SK-N-SH (cell line): ENCODE data around the gene TEX54. TPM values are rescaled to one million over a fixed set of nuclear protein-coding genes. Genes with fewer than 3 reads are reported as not detected.

Experiments
- CTCF ChIA-PET: fragments of 300-600, 350-600 bp; formaldehyde crosslinking; extraction: SDS; loops from one replicate; lab custom pipeline; 2021; lab: Yijun Ruan, JAX
- POLR2A ChIA-PET: fragments of 350-600 bp; sonication (Branson Sonifier 250); formaldehyde crosslinking; extraction: SDS; loops from one replicate; lab custom pipeline; 2020; ENCODE audit warnings: antibody characterized with exemption, inconsistent platforms; lab: Yijun Ruan, JAX
- DNase-seq: peaks from one replicate; pipeline ENCODE4 v3.0.0; 2012
- H2AFZ ChIP-seq: fragments of 200-600 bp; sonication (generic); 2 replicates; pipeline ENCODE4 v1.8.1; 2016; ENCODE audit warnings: antibody characterized with exemption, mild to moderate bottlenecking, low read depth
- H3F3A ChIP-seq: fragments of 200-600 bp; sonication (generic); replicated peaks from 2 replicates; pipeline ENCODE3; 2016; ENCODE audit warnings: antibody characterized with exemption, mild to moderate bottlenecking; ENCODE audit not compliant: insufficient read depth
- H3K27ac ChIP-seq, 2 experiments: fragments of 200-500 bp in 1 of 2; fragments of 200-600 bp in 1 of 2; sonication (Bioruptor generic) in 1 of 2; sonication (generic), shearing (Covaris generic) in 1 of 2; 2 replicates each; pipeline versions ENCODE4 v1.5.1 to v1.6.1; 2014 to 2016; ENCODE audit warnings: low read depth in 2 of 2, inconsistent platforms in 1 of 2, low read length in 1 of 2, mild to moderate bottlenecking in 1 of 2, mixed read lengths in 1 of 2
- H3K27me3 ChIP-seq: fragments of 200-600 bp; sonication (generic), shearing (Covaris generic); 2 replicates; pipeline ENCODE4 v1.6.1; 2016; ENCODE audit warnings: mixed run types; ENCODE audit not compliant: insufficient read depth
- H3K36me3 ChIP-seq, 2 experiments: fragments of 200-500 bp in 1 of 2; fragments of 200-600 bp in 1 of 2; sonication (Bioruptor generic) in 1 of 2; sonication (generic) in 1 of 2; replicated peaks in 1 of 2; 2 replicates each; pipeline versions ENCODE3 to v1.5.1; 2014 to 2016; ENCODE audit warnings: low read length in 1 of 2, mild to moderate bottlenecking in 1 of 2; ENCODE audit not compliant: insufficient read depth in 2 of 2, control insufficient read depth in 1 of 2
- H3K4me1 ChIP-seq, 2 experiments: fragments of 200-500 bp in 1 of 2; fragments of 200-600 bp in 1 of 2; sonication (Bioruptor generic) in 1 of 2; sonication (generic), shearing (Covaris generic) in 1 of 2; 2 replicates each; pipeline versions ENCODE4 v1.5.1 to v1.6.1; 2014 to 2016; ENCODE audit warnings: low read depth in 1 of 2, low read length in 1 of 2, mixed run types in 1 of 2; ENCODE audit not compliant: insufficient read depth in 2 of 2, control insufficient read depth in 1 of 2
- H3K4me2 ChIP-seq: fragments of 200-600 bp; sonication (generic), shearing (Covaris generic); 2 replicates; pipeline ENCODE4 v1.6.1; 2017; ENCODE audit warnings: mixed run types
- H3K4me3 ChIP-seq, 2 experiments: fragments of 200-500 bp in 1 of 2; fragments of 200-600 bp in 1 of 2; sonication (Bioruptor generic) in 1 of 2; sonication (generic), shearing (Covaris generic) in 1 of 2; 2 replicates each; pipeline versions ENCODE4 v1.5.1 to v1.8.1; 2014 to 2016; ENCODE audit warnings: low read depth in 2 of 2, inconsistent platforms in 1 of 2, low read length in 1 of 2, mild to moderate bottlenecking in 1 of 2, mixed read lengths in 1 of 2, moderate library complexity in 1 of 2
- H3K79me2 ChIP-seq: fragments of 200-600 bp; sonication (generic); 2 replicates; pipeline ENCODE4 v1.8.1; 2017; ENCODE audit warnings: mild to moderate bottlenecking; ENCODE audit not compliant: insufficient read depth
- H3K9ac ChIP-seq: fragments of 200-600 bp; sonication (generic); 2 replicates; pipeline ENCODE4 v1.6.1; 2017; ENCODE audit warnings: mixed run types
- H3K9me2 ChIP-seq: fragments of 200-600 bp; sonication (generic); 2 replicates; pipeline ENCODE4 v1.6.1; 2017; ENCODE audit warnings: mixed run types
- H3K9me3 ChIP-seq: fragments of 200-600 bp; sonication (generic); 2 replicates; pipeline ENCODE4 v1.6.1; 2017; ENCODE audit warnings: mixed run types, mild to moderate bottlenecking, moderate library complexity
- H4K20me1 ChIP-seq: fragments of 200-600 bp; sonication (generic); 2 replicates; pipeline ENCODE4 v1.6.1; 2017; ENCODE audit warnings: mild to moderate bottlenecking, mixed run types; ENCODE audit not compliant: insufficient read depth
- ELF1 ChIP-seq: IDR thresholded peaks from 2 replicates; pipeline ENCODE4 v1.4.0; 2012
- EZH2phosphoT487 ChIP-seq: fragments of 200-600 bp; sonication (generic); IDR thresholded peaks from 2 replicates; pipeline ENCODE4 v1.6.1; 2017; ENCODE audit warnings: low read depth, mixed run types, mild to moderate bottlenecking, antibody characterized with exemption, moderate library complexity, borderline replicate concordance
- FOXJ3 ChIP-seq: sonication (generic); formaldehyde crosslinking; IDR thresholded peaks from 2 replicates; pipeline ENCODE4 v1.5.1; 2020; ENCODE audit warnings: mild to moderate bottlenecking, missing genetic modification reagents
- FOXM1 ChIP-seq: IDR thresholded peaks from 2 replicates; pipeline ENCODE4 v1.4.0; 2012; ENCODE audit warnings: low read depth, mild to moderate bottlenecking
- GABPA ChIP-seq: IDR thresholded peaks from 2 replicates; pipeline ENCODE4 v1.4.0; 2012; ENCODE audit warnings: low read depth, mild to moderate bottlenecking
- GATA2 ChIP-seq: sonication (generic); formaldehyde crosslinking; IDR thresholded peaks from 2 replicates; pipeline ENCODE4 v1.5.0; 2020; ENCODE audit warnings: mild to moderate bottlenecking, missing genetic modification reagents
- MEF2A ChIP-seq: IDR thresholded peaks from 2 replicates; pipeline ENCODE4 v1.4.0; 2012; ENCODE audit warnings: low read depth, borderline replicate concordance
- POLR2AphosphoS5 ChIP-seq: IDR thresholded peaks from 2 replicates; pipeline ENCODE4 v1.6.1; 2012; ENCODE audit warnings: low read depth, low read length
- RAD21 ChIP-seq: IDR thresholded peaks from 2 replicates; pipeline ENCODE4 v1.6.1; 2012; ENCODE audit warnings: mild to moderate bottlenecking, low read length
- RCOR1 ChIP-seq: fragments of 150-350 bp; IDR thresholded peaks from 2 replicates; pipeline ENCODE4 v1.6.1; 2017; ENCODE audit warnings: antibody characterized with exemption, low read length
- RFX5 ChIP-seq: IDR thresholded peaks from 2 replicates; pipeline ENCODE4 v1.6.1; 2012; ENCODE audit warnings: mild to moderate bottlenecking, improper control_type of control experiment, low read length
- SIN3A ChIP-seq: IDR thresholded peaks from 2 replicates; pipeline ENCODE4 v1.6.1; 2012; ENCODE audit warnings: low read depth, mild to moderate bottlenecking, low read length, moderate library complexity, borderline replicate concordance
- SMC3 ChIP-seq: IDR thresholded peaks from 2 replicates; pipeline ENCODE4 v1.6.1; 2012; ENCODE audit warnings: low read depth, low read length, improper control_type of control experiment
- TEAD4 ChIP-seq: IDR thresholded peaks from 2 replicates; pipeline ENCODE4 v1.4.0; 2012; ENCODE audit warnings: mild to moderate bottlenecking, borderline replicate concordance; ENCODE audit not compliant: insufficient read depth
- WGBS: methylation state at CpG from one replicate; pipeline ENCODE4 v1.1.6; 2017; ENCODE audit warnings: low lambda C conversion rate; 5-methylcytosine and 5-hydroxymethylcytosine counted together
- polyA plus RNA-seq, 3 experiments: library from polyadenylated mRNA; depleted of rRNA; stranded (reverse); fragments of >200 nt; gene quantifications; 2 replicates each; pipeline ENCODE4 v1.2.3, GENCODE V29; 2012
- TF ChIP-seq, protein P1 (sequence below): IDR thresholded peaks from 2 replicates; pipeline ENCODE4 v1.6.1; 2012; ENCODE audit warnings: mild to moderate bottlenecking, low read depth, low read length, moderate library complexity
- TF ChIP-seq, protein P2 (sequence below): IDR thresholded peaks from 2 replicates; pipeline ENCODE4; 2012
- TF ChIP-seq, protein P3 (sequence below): fragments of 200-600 bp; sonication (generic); IDR thresholded peaks from 2 replicates; pipeline ENCODE4 v1.6.1; 2017; ENCODE audit warnings: antibody characterized with exemption, mild to moderate bottlenecking, moderate library complexity

TEX54 gene
- polyA plus RNA-seq, 1 of the 3 experiments (the other 2 are of a cell fraction), result not detected

DNA sequence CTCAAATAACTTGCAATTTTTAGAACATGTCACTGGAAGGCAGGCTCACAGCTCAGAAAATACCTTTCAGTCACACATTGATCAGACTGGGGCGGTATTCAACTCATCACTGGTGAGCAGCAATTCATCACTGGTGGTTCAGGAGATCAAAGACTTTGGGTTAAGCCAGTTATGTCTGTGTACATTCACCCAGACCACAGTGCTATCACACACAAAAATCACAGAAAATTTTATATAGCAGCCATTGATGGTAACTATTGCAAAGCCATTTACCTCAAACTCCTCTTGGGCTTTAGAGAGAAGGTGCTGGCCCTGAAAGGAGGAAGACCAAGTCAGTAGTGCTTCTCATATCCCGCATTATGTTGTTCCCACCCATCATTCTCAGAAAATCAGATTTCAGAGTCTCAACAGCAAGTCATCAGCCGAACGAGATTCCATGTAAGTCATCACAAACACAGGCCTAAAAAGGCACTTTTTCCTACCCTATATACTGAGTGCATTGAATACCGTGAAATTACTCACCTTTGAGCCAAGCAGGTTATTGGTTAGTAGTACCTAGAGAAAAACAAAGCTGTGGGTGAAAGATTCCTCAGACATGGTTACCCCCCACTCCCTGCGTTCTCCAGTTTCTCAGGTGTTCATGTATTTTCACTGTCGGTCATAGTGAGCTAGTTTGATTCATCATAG, 20.8 kb upstream of the TEX54 start:
- Histone ChIP-seq H3K9me2 (no peaks in the 10 kb centered on the region), H3K4me3 (peak overlapping the region; percentile 90 to 94), H3K36me3 (peaks cover 34 to 38% of the 10 kb centered on the region in 2 experiments), H3K27me3 (no peaks in the 10 kb centered on the region), H3K27ac (peak overlapping the region; percentile 11 to 58; a peak in 3 of 4 replicates), H3K4me1 (peaks cover 14 to 16% of the 10 kb centered on the region in 2 experiments; a peak in 3 of 4 replicates), H3K79me2 (peaks cover 53% of the 10 kb centered on the region), H3K9me3 (no peaks in the 10 kb centered on the region), H2AFZ (no peak overlapping the region), H4K20me1 (peaks cover 39% of the 10 kb centered on the region), H3K9ac (peak overlapping the region; percentile 92), H3K4me2 (peak overlapping the region; percentile 84), H3F3A (peaks cover 53% of the 10 kb centered on the region)
- ChIA-PET POLR2A (interaction anchor here (0.6 to 9.4 kb wide), 4 partner anchors 13 to 72 kb away, joined by 7 to 146 read pairs (median 28); partner anchors contain the start of genes SLC3A2, TMEM179B and WDR74), CTCF (interaction anchor here (1.1 to 5.2 kb wide), 4 partner anchors 12 to 67 kb away, joined by 3 to 46 read pairs (median 9); partner anchors contain the start of genes SLC3A2, TMEM179B and WDR74)
- WGBS, result 45% methylated on average over 7 of the region's 7 CpGs
- TF ChIP-seq GATA2 (CRISPR knock-in tag) (no peak), SMC3 (no peak), RAD21 (no peak), TEAD4 (no peak), EZH2phosphoT487 (no peak), RCOR1 (no peak)
- TF ChIP-seq, protein P1, sequence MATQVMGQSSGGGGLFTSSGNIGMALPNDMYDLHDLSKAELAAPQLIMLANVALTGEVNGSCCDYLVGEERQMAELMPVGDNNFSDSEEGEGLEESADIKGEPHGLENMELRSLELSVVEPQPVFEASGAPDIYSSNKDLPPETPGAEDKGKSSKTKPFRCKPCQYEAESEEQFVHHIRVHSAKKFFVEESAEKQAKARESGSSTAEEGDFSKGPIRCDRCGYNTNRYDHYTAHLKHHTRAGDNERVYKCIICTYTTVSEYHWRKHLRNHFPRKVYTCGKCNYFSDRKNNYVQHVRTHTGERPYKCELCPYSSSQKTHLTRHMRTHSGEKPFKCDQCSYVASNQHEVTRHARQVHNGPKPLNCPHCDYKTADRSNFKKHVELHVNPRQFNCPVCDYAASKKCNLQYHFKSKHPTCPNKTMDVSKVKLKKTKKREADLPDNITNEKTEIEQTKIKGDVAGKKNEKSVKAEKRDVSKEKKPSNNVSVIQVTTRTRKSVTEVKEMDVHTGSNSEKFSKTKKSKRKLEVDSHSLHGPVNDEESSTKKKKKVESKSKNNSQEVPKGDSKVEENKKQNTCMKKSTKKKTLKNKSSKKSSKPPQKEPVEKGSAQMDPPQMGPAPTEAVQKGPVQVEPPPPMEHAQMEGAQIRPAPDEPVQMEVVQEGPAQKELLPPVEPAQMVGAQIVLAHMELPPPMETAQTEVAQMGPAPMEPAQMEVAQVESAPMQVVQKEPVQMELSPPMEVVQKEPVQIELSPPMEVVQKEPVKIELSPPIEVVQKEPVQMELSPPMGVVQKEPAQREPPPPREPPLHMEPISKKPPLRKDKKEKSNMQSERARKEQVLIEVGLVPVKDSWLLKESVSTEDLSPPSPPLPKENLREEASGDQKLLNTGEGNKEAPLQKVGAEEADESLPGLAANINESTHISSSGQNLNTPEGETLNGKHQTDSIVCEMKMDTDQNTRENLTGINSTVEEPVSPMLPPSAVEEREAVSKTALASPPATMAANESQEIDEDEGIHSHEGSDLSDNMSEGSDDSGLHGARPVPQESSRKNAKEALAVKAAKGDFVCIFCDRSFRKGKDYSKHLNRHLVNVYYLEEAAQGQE, result no peak
- no peak for DNase-seq

DNA sequence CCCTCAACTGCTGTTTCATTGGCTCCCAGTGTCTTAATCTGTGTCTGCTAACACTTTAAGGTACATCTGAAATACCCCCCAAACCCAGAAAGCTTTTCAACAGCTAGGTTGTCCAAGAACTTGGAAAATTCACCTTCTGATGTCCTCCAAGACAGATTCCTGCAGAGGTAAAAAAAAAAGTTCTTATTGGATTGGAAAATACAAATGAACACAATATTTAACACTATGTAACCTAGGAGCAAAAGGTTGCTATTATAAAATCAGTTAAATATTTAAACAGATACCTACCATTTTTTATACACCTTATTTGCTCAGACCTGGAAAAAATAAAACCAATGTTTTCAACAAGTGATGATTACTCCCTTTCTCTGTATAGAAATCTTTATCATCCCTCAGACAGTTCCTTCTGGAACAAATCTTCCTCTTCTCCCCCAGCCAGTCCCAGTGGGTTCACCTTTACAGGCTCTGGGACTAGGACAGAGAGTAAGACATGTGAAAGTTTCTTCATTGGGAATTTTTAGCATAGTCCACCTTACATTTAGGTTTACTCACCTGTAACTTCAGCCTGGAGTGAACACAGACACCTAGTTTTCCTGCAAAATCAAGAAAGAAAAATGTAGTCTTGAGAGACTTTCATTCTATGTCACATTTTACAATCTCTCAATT, 20.0 kb upstream of the TEX54 start:
- peaks cover 46% of the 10 kb centered on the region for H3K79me2 ChIP-seq
- peak overlapping the region; percentile 84 for H3K4me2 ChIP-seq
- no peaks in the 10 kb centered on the region for H3K9me2 ChIP-seq
- POLR2A ChIA-PET, result interaction anchor here (9.4 kb wide), 1 partner anchor 12 kb away, joined by 146 read pairs; the partner anchor contains the start of gene WDR74
- H2AFZ ChIP-seq, result no peak overlapping the region
- H3F3A ChIP-seq, result peaks cover 53% of the 10 kb centered on the region
- peaks cover 34 to 38% of the 10 kb centered on the region in 2 experiments for H3K36me3 ChIP-seq
- DNase-seq, result no peak
- H3K4me3 ChIP-seq, result no peak overlapping the region
- peaks cover 39% of the 10 kb centered on the region for H4K20me1 ChIP-seq
- H3K4me1 ChIP-seq, result peaks cover 12 to 14% of the 10 kb centered on the region in 2 experiments; a peak in 3 of 4 replicates
- H3K9me3 ChIP-seq, result no peaks in the 10 kb centered on the region
- peak overlapping the region; percentile 92; the same call in 1 of the 2 replicates for H3K9ac ChIP-seq
- CTCF ChIA-PET, result interaction anchor here (1.5 kb wide), 1 partner anchor 66 kb away, joined by 5 read pairs; no protein-coding TSS in a partner anchor
- H3K27me3 ChIP-seq, result no peaks in the 10 kb centered on the region
- peak overlapping the region in 1 of 2 experiments; percentile 17; a peak in 1 of 4 replicates for H3K27ac ChIP-seq
- TF ChIP-seq GABPA, result no peak
- no peak for TF ChIP-seq FOXM1
- TF ChIP-seq ELF1, result no peak
- no peak for TF ChIP-seq GATA2 (CRISPR knock-in tag)
- TF ChIP-seq, protein P2, sequence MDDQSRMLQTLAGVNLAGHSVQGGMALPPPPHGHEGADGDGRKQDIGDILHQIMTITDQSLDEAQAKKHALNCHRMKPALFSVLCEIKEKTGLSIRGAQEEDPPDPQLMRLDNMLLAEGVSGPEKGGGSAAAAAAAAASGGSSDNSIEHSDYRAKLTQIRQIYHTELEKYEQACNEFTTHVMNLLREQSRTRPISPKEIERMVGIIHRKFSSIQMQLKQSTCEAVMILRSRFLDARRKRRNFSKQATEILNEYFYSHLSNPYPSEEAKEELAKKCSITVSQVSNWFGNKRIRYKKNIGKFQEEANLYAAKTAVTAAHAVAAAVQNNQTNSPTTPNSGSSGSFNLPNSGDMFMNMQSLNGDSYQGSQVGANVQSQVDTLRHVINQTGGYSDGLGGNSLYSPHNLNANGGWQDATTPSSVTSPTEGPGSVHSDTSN, result no peak
- no peak for TF ChIP-seq SIN3A
- TF ChIP-seq SMC3, result no peak
- TF ChIP-seq, protein P3, sequence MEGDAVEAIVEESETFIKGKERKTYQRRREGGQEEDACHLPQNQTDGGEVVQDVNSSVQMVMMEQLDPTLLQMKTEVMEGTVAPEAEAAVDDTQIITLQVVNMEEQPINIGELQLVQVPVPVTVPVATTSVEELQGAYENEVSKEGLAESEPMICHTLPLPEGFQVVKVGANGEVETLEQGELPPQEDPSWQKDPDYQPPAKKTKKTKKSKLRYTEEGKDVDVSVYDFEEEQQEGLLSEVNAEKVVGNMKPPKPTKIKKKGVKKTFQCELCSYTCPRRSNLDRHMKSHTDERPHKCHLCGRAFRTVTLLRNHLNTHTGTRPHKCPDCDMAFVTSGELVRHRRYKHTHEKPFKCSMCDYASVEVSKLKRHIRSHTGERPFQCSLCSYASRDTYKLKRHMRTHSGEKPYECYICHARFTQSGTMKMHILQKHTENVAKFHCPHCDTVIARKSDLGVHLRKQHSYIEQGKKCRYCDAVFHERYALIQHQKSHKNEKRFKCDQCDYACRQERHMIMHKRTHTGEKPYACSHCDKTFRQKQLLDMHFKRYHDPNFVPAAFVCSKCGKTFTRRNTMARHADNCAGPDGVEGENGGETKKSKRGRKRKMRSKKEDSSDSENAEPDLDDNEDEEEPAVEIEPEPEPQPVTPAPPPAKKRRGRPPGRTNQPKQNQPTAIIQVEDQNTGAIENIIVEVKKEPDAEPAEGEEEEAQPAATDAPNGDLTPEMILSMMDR, result no peak
- no peak for TF ChIP-seq RFX5
- no peak; the same call in 1 of the 2 replicates for TF ChIP-seq POLR2AphosphoS5
- no peak for TF ChIP-seq FOXJ3 (CRISPR knock-in tag)
- TF ChIP-seq EZH2phosphoT487, result no peak
- no peak for TF ChIP-seq MEF2A
